ENCODE data around the gene PPP1R12A. TPM values are rescaled to one million over a fixed set of nuclear protein-coding genes. Genes with fewer than 3 reads are reported as not detected.

PPP1R12A gene
- total and polyA plus RNA-seq, 9 of the 15 experiments (the other 6 are each of a cell fraction or from before 2014, with no cell fraction given): 26.4 to 119 (median 53.3) TPM

DNA sequence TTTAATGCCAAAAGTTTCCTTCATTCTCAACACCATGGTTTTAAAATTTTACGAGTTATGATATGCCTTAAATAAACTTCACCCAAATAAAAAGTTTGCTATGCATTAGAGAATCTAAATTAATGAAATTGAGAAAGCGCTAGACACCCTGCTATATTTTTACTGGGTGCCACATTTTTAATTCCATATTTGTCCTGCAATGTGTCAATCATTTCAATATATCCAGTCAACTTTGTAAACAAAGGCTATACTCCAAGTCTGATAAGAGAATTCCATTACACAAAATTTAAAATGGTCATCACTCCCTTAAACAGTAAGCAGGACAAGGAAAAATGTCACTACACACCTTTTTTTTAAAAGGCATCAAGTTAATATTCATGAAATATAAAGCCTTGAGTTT is 1.9 kb downstream of the PPP1R12A start (continued):
- TF ChIP-seq RERE (CRISPR knock-in tag; IDR thresholded peaks at IDR 0.05; ENCODE audit: borderline replicate concordance) (no peak), ZNF830 (CRISPR knock-in tag; IDR thresholded peaks at IDR 0.05) (no peak), MITF (IDR thresholded peaks at IDR 0.05) (no peak), ZFX (CRISPR knock-in tag; IDR thresholded peaks at IDR 0.05) (no peak), CHD2 (IDR thresholded peaks at IDR 0.05; ENCODE audit: low read depth, low read length) (no peak), PTRF (tag; IDR thresholded peaks at IDR 0.05) (no peak), CREB1 (IDR thresholded peaks at IDR 0.05) (no peak), CREB1 (CRISPR knock-in tag; IDR thresholded peaks at IDR 0.05) (no peak), ILK (tag; IDR thresholded peaks at IDR 0.05; ENCODE audit: borderline replicate concordance, low read depth) (no peak), ZNF609 (CRISPR knock-in tag; IDR thresholded peaks at IDR 0.05; ENCODE audit: borderline replicate concordance) (no peak)
- TF ChIP-seq, protein P1, sequence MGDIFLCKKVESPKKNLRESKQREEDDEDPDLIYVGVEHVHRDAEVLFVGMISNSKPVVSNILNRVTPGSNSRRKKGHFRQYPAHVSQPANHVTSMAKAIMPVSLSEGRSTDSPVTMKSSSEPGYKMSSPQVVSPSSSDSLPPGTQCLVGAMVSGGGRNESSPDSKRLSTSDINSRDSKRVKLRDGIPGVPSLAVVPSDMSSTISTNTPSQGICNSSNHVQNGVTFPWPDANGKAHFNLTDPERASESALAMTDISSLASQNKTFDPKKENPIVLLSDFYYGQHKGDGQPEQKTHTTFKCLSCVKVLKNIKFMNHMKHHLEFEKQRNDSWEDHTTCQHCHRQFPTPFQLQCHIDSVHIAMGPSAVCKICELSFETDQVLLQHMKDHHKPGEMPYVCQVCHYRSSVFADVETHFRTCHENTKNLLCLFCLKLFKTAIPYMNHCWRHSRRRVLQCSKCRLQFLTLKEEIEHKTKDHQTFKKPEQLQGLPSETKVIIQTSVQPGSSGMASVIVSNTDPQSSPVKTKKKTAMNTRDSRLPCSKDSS (IDR thresholded peaks at IDR 0.05; ENCODE audit: low read depth, partially characterized antibody): no peak
- TF ChIP-seq, protein P2, sequence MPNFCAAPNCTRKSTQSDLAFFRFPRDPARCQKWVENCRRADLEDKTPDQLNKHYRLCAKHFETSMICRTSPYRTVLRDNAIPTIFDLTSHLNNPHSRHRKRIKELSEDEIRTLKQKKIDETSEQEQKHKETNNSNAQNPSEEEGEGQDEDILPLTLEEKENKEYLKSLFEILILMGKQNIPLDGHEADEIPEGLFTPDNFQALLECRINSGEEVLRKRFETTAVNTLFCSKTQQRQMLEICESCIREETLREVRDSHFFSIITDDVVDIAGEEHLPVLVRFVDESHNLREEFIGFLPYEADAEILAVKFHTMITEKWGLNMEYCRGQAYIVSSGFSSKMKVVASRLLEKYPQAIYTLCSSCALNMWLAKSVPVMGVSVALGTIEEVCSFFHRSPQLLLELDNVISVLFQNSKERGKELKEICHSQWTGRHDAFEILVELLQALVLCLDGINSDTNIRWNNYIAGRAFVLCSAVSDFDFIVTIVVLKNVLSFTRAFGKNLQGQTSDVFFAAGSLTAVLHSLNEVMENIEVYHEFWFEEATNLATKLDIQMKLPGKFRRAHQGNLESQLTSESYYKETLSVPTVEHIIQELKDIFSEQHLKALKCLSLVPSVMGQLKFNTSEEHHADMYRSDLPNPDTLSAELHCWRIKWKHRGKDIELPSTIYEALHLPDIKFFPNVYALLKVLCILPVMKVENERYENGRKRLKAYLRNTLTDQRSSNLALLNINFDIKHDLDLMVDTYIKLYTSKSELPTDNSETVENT (CRISPR knock-in tag; IDR thresholded peaks at IDR 0.05): no peak

Data from K562 (cell line).